ENCODE data around the gene NTRK2. TPM values are rescaled to one million over a fixed set of nuclear protein-coding genes. Genes with fewer than 3 reads are reported as not detected.

Gene NTRK2
- total RNA-seq, 1 donor from 2014 or later, result 0.02 TPM

DNA sequence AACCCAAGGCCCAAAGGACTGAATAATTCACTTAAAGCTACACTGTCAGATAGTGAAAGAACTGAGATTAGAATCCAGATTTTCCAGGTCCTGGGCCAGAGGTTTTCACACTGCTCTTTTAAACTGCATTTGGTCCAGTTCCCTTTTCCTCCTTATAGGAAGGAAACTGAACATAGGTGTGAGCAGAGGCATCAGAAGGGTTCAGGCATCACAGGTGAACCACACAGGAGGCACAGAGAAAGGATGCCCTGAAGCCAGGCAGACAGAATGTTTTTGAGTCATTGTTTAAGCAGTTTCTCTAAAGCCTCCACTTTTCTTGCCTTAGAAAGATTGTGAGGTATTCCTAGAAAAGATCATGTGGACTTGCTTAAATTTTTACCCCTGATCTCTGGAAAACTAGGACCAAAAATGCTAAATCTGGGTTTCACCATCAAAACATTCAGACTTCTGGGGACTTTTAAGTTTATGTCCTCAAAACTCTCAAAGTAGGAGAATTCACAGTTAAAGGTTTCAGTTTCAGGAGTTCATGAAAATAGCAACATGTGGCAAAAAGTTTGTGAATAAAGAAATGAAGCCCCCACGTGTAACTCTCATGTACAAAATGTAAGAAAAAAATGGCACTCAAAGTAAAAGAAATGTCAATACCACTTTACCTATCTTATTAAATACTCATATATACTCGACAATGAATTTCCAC lies 386.1 kb downstream of the NTRK2 start:
- H3K27me3 ChIP-seq, result no peaks in the 10 kb centered on the region
- H3K4me1 ChIP-seq, result no peaks in the 10 kb centered on the region
- no peak overlapping the region for H3K4me2 ChIP-seq
- no peaks in the 10 kb centered on the region for H3K36me3 ChIP-seq
- Mint-ChIP-seq H3K27me3 (ENCODE audit: insufficient read depth, low read depth) (peaks cover 7% of the 10 kb centered on the region), H3K27ac (no peak overlapping the region), H3K36me3 (no peaks in the 10 kb centered on the region), H3K4me3 (no peak overlapping the region), H3K9me3 (peaks cover 2% of the 10 kb centered on the region), H3K4me1 (peaks cover 11% of the 10 kb centered on the region)
- H4K20me1 ChIP-seq (ENCODE audit: low read depth), result no peaks in the 10 kb centered on the region
- no peak overlapping the region for H3K27ac ChIP-seq
- no peak overlapping the region for H3K4me3 ChIP-seq
- no peak overlapping the region for H2AFZ ChIP-seq (replicated peaks)
- H3K79me2 ChIP-seq (ENCODE audit: low read depth), result no peaks in the 10 kb centered on the region
- H3K9me3 ChIP-seq (ENCODE audit: low read depth), result no peaks in the 10 kb centered on the region
- TF ChIP-seq, protein P1, sequence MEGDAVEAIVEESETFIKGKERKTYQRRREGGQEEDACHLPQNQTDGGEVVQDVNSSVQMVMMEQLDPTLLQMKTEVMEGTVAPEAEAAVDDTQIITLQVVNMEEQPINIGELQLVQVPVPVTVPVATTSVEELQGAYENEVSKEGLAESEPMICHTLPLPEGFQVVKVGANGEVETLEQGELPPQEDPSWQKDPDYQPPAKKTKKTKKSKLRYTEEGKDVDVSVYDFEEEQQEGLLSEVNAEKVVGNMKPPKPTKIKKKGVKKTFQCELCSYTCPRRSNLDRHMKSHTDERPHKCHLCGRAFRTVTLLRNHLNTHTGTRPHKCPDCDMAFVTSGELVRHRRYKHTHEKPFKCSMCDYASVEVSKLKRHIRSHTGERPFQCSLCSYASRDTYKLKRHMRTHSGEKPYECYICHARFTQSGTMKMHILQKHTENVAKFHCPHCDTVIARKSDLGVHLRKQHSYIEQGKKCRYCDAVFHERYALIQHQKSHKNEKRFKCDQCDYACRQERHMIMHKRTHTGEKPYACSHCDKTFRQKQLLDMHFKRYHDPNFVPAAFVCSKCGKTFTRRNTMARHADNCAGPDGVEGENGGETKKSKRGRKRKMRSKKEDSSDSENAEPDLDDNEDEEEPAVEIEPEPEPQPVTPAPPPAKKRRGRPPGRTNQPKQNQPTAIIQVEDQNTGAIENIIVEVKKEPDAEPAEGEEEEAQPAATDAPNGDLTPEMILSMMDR (IDR thresholded peaks at IDR 0.05), result no peak
- TF ChIP-seq EZH2phosphoT487 (IDR thresholded peaks at IDR 0.05) (no peak), EZH2 (IDR thresholded peaks at IDR 0.05) (no peak)
- no peak for DNase-seq (ENCODE audit: low spot score)
- H3K9ac ChIP-seq, result no peak overlapping the region
- H3F3A ChIP-seq (ENCODE audit: low read depth), result no peaks in the 10 kb centered on the region

DNA sequence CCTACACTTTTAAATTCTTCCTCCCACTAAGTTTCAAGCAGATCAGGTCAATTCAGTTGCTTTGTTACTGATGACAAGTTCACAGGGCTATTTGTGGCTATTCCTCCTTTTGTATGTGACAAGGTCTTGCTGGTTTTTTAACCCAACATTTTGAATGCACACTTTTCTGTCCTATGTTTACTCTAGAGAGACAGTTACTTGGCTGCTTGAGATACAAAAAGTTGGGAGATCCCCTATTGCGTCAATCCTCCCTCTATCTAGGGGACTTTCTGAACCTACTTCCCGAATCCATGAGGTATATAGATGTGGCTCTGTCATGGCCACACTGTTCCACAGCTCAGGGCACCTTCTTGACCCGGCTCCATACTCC lies 386.7 kb downstream of the NTRK2 start:
- no peak overlapping the region for H3K4me3 Mint-ChIP-seq
- Histone ChIP-seq H3K36me3 (no peaks in the 10 kb centered on the region), H3K4me2 (no peak overlapping the region), H3K4me1 (no peaks in the 10 kb centered on the region), H2AFZ (replicated peaks) (no peak overlapping the region), H3K4me3 (no peak overlapping the region), H3K9me3 (ENCODE audit: low read depth) (no peaks in the 10 kb centered on the region), H3K27me3 (no peaks in the 10 kb centered on the region), H3K9ac (no peak overlapping the region), H3K79me2 (ENCODE audit: low read depth) (no peaks in the 10 kb centered on the region), H4K20me1 (ENCODE audit: low read depth) (no peaks in the 10 kb centered on the region), H3F3A (ENCODE audit: low read depth) (no peaks in the 10 kb centered on the region), H3K27ac (no peak overlapping the region)
- DNase-seq (ENCODE audit: low spot score), result no peak
- H3K9me3 Mint-ChIP-seq, result peaks cover 2% of the 10 kb centered on the region
- H3K4me1 Mint-ChIP-seq, result peaks cover 11% of the 10 kb centered on the region
- H3K36me3 Mint-ChIP-seq, result no peaks in the 10 kb centered on the region
- no peak overlapping the region for H3K27ac Mint-ChIP-seq
- peaks cover 7% of the 10 kb centered on the region for H3K27me3 Mint-ChIP-seq (ENCODE audit: insufficient read depth, low read depth)
- TF ChIP-seq, protein P1 (IDR thresholded peaks at IDR 0.05), result no peak
- no peak for TF ChIP-seq EZH2 (IDR thresholded peaks at IDR 0.05)
- no peak for TF ChIP-seq EZH2phosphoT487 (IDR thresholded peaks at IDR 0.05)

DNA sequence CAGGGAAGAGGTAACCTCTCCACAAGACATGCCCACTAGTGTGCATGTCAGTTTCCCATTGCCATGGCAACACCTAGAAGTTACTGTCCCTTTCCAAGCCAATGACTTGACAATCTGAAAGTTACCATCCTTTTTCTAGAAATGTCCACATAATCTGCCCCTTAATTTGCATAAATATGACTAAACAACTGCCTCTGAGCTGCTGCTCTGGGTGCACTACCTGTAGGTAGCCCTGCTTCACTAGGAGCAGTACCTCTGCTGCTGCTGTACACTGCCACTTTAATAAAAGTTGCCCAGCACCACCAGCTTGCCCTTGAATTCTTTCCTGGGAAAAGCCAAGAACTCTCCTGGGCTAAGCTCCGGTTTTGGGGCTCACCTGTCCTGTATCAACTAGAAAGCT lies 392.4 kb downstream of the NTRK2 start:
- Histone ChIP-seq H4K20me1 (ENCODE audit: low read depth) (no peaks in the 10 kb centered on the region), H3K4me1 (no peaks in the 10 kb centered on the region), H3K27ac (no peak overlapping the region), H3K36me3 (no peaks in the 10 kb centered on the region), H3F3A (ENCODE audit: low read depth) (no peaks in the 10 kb centered on the region), H3K9me3 (ENCODE audit: low read depth) (no peaks in the 10 kb centered on the region), H3K4me3 (no peak overlapping the region), H3K79me2 (ENCODE audit: low read depth) (no peaks in the 10 kb centered on the region), H3K9ac (no peak overlapping the region), H2AFZ (replicated peaks) (no peak overlapping the region), H3K4me2 (no peak overlapping the region), H3K27me3 (no peaks in the 10 kb centered on the region)
- H3K9me3 Mint-ChIP-seq, result peaks cover under 1% of the 10 kb centered on the region
- DNase-seq (ENCODE audit: low spot score), result no peak
- peaks cover 3% of the 10 kb centered on the region for H3K27me3 Mint-ChIP-seq (ENCODE audit: insufficient read depth, low read depth)
- no peaks in the 10 kb centered on the region for H3K36me3 Mint-ChIP-seq
- TF ChIP-seq EZH2 (IDR thresholded peaks at IDR 0.05) (no peak), EZH2phosphoT487 (IDR thresholded peaks at IDR 0.05) (no peak)
- TF ChIP-seq, protein P1 (IDR thresholded peaks at IDR 0.05), result no peak
- no peak overlapping the region for H3K4me3 Mint-ChIP-seq
- no peak overlapping the region for H3K27ac Mint-ChIP-seq
- H3K4me1 Mint-ChIP-seq, result no peaks in the 10 kb centered on the region

Measured in neural progenitor cell (in vitro differentiated cells).